ENCODE measurements around the gene CEMIP2. TPM values are rescaled to one million over a fixed set of nuclear protein-coding genes. Genes with fewer than 3 reads are reported as not detected.

CEMIP2 gene
- total and polyA plus RNA-seq, 7 experiments from 2014 or later: 17.6 to 183 (median 87.7) TPM

GRCh38 chr9:71690689-71691435, 77.5 kb downstream of the CEMIP2 start:
- H3K4me3 Mint-ChIP-seq: no peak overlapping the region
- H3K27me3 Mint-ChIP-seq: no peaks in the 10 kb centered on the region
- peaks cover 5 to 53% (median 48%) of the 10 kb centered on the region in 5 donors for H3K36me3 Mint-ChIP-seq
- H3K27ac ChIP-seq (ENCODE audit: low read depth, low read length): no peak overlapping the region
- no peaks in the 10 kb centered on the region for H3K9me3 Mint-ChIP-seq
- ATAC-seq (peak; percentile 40), DNase-seq (no peak)
- H3K27ac Mint-ChIP-seq: peak overlapping the region in 2 of 9 donors; percentile 5 to 56
- H3K4me3 ChIP-seq (ENCODE audit: low read length): no peak overlapping the region
- H3K27me3 ChIP-seq (ENCODE audit: control insufficient read depth in 2 of 2, insufficient read depth in 2 of 2, low read length in 2 of 2): no peaks in the 10 kb centered on the region
- CTCF ChIA-PET: interaction anchor here (0.9 kb wide), 1 partner anchor 63 kb away, joined by 4 read pairs; no protein-coding TSS in a partner anchor
- intact Hi-C loops (cut with micrococcal nuclease): loop anchor here in 1 of 2 donors (5.0 kb wide), 1 partner anchor 89 kb away; no protein-coding TSS in a partner anchor
- H3K4me1 ChIP-seq (ENCODE audit: control insufficient read depth in 2 of 2, insufficient read depth in 2 of 2, low read length in 2 of 2): peaks cover 11 to 12% of the 10 kb centered on the region in 2 donors
- POLR2A ChIA-PET: no interaction called here
- peaks cover 8 to 38% (median 14%) of the 10 kb centered on the region in 3 experiments for H3K36me3 ChIP-seq (ENCODE audit: control insufficient read depth in 2 of 3, insufficient read depth in 3 of 3, low read length in 3 of 3)
- H3K4me1 Mint-ChIP-seq: peaks cover 13 to 45% (median 40%) of the 10 kb centered on the region in 7 donors
- no peaks in the 10 kb centered on the region for H3K9me3 ChIP-seq (ENCODE audit: control insufficient read depth in 2 of 3, low read length in 3 of 3)

- peaks cover 16% of the 10 kb centered on the region in 2 donors for H3K4me1 ChIP-seq (ENCODE audit: control insufficient read depth in 2 of 2, insufficient read depth in 2 of 2, low read length in 2 of 2)
- no peaks in the 10 kb centered on the region for H3K9me3 ChIP-seq (ENCODE audit: control insufficient read depth in 2 of 3, low read length in 3 of 3)
- no peak overlapping the region for H3K4me3 ChIP-seq (ENCODE audit: low read length)
- peaks cover 8 to 35% (median 14%) of the 10 kb centered on the region in 3 experiments for H3K36me3 ChIP-seq (ENCODE audit: control insufficient read depth in 2 of 3, insufficient read depth in 3 of 3, low read length in 3 of 3)
- Mint-ChIP-seq H3K9me3 (no peaks in the 10 kb centered on the region), H3K4me1 (peaks cover 18 to 51% (median 46%) of the 10 kb centered on the region in 7 donors), H3K27me3 (no peaks in the 10 kb centered on the region), H3K27ac (peak overlapping the region in 5 of 9 donors; percentile 5 to 76 (median 56)), H3K4me3 (peak overlapping the region in 1 of 10 donors; percentile 19), H3K36me3 (peaks cover 5 to 53% (median 46%) of the 10 kb centered on the region in 5 donors)
- POLR2A ChIA-PET: interaction anchor here (0.6 kb wide), 1 partner anchor 69 kb away, joined by 4 read pairs; no protein-coding TSS in a partner anchor
- ATAC-seq (no peak), DNase-seq (no peak)
- intact Hi-C loops (cut with micrococcal nuclease): loop anchor here in 1 of 2 donors (5.0 kb wide), 1 partner anchor 88 kb away; no protein-coding TSS in a partner anchor
- H3K27me3 ChIP-seq (ENCODE audit: control insufficient read depth in 2 of 2, insufficient read depth in 2 of 2, low read length in 2 of 2): no peaks in the 10 kb centered on the region
- no peak overlapping the region for H3K27ac ChIP-seq (ENCODE audit: low read depth, low read length)
- CTCF ChIA-PET: interaction anchor here (0.9 kb wide), 1 partner anchor 63 kb away, joined by 4 read pairs; no protein-coding TSS in a partner anchor
Measured at GRCh38 chr9:71690063-71690688, 78.1 kb downstream of the CEMIP2 start.

GRCh38 chr9:71687676-71688075, 80.6 kb downstream of the CEMIP2 start:
- Mint-ChIP-seq H3K4me1 (peaks cover 29 to 72% (median 66%) of the 10 kb centered on the region in 7 donors), H3K36me3 (peaks cover 5 to 56% (median 47%) of the 10 kb centered on the region in 5 donors), H3K27ac (no peak overlapping the region), H3K27me3 (no peaks in the 10 kb centered on the region), H3K4me3 (peak overlapping the region in 1 of 10 donors; percentile 19), H3K9me3 (no peaks in the 10 kb centered on the region)
- H3K36me3 ChIP-seq (ENCODE audit: control insufficient read depth in 2 of 3, insufficient read depth in 3 of 3, low read length in 3 of 3): peaks cover 8 to 18% (median 14%) of the 10 kb centered on the region in 3 experiments
- H3K9me3 ChIP-seq (ENCODE audit: control insufficient read depth in 2 of 3, low read length in 3 of 3): no peaks in the 10 kb centered on the region
- intact Hi-C loops (cut with micrococcal nuclease): loop anchor here in 1 of 2 donors (5.0 kb wide), 3 partner anchors 35 to 680 kb away; partner anchors contain the start of gene ZFAND5
- POLR2A ChIA-PET: no interaction called here
- H3K4me3 ChIP-seq (ENCODE audit: low read length): no peak overlapping the region
- no peak overlapping the region for H3K27ac ChIP-seq (ENCODE audit: low read depth, low read length)
- peaks cover 25 to 31% of the 10 kb centered on the region in 2 donors for H3K4me1 ChIP-seq (ENCODE audit: control insufficient read depth in 2 of 2, insufficient read depth in 2 of 2, low read length in 2 of 2)
- no peak for ATAC-seq
- DNase-seq: no peak
- CTCF ChIA-PET: interaction anchor here (0.7 kb wide), 1 partner anchor 1709 kb away, joined by 3 read pairs; no protein-coding TSS in a partner anchor
- H3K27me3 ChIP-seq (ENCODE audit: control insufficient read depth in 2 of 2, insufficient read depth in 2 of 2, low read length in 2 of 2): no peaks in the 10 kb centered on the region

GRCh38 chr9:71685988-71686387, 82.3 kb downstream of the CEMIP2 start:
- Mint-ChIP-seq H3K27ac (peak overlapping the region; percentile 6 to 72 (median 59)), H3K27me3 (no peaks in the 10 kb centered on the region), H3K9me3 (no peaks in the 10 kb centered on the region), H3K36me3 (peaks cover 5 to 58% (median 42%) of the 10 kb centered on the region in 5 donors), H3K4me3 (peak overlapping the region; percentile 1 to 75 (median 54)), H3K4me1 (peaks cover 29 to 75% (median 71%) of the 10 kb centered on the region in 7 donors)
- CTCF ChIA-PET: interaction anchor here (2.8 kb wide), 1 partner anchor 81 kb away, joined by 11 read pairs; no protein-coding TSS in a partner anchor
- no peaks in the 10 kb centered on the region for H3K27me3 ChIP-seq (ENCODE audit: control insufficient read depth in 2 of 2, insufficient read depth in 2 of 2, low read length in 2 of 2)
- POLR2A ChIA-PET: interaction anchor here (0.6 to 0.9 kb wide), 2 partner anchors 8 to 73 kb away, joined by 3 read pairs; no protein-coding TSS in a partner anchor
- intact Hi-C loops (cut with micrococcal nuclease): loop anchor here in 1 of 2 donors (1.0 to 5.0 kb wide), 5 partner anchors 13 to 681 kb away; partner anchors contain the start of gene ZFAND5
- DNase-seq (no peak), ATAC-seq (no peak)
- no peak overlapping the region for H3K27ac ChIP-seq (ENCODE audit: low read depth, low read length)
- no peaks in the 10 kb centered on the region for H3K9me3 ChIP-seq (ENCODE audit: control insufficient read depth in 2 of 3, low read length in 3 of 3)
- H3K4me1 ChIP-seq (ENCODE audit: control insufficient read depth in 2 of 2, insufficient read depth in 2 of 2, low read length in 2 of 2): peaks cover 25 to 31% of the 10 kb centered on the region in 2 donors
- H3K4me3 ChIP-seq (ENCODE audit: low read length): no peak overlapping the region
- peaks cover 8 to 14% (median 13%) of the 10 kb centered on the region in 3 experiments for H3K36me3 ChIP-seq (ENCODE audit: control insufficient read depth in 2 of 3, insufficient read depth in 3 of 3, low read length in 3 of 3)

- DNase-seq (peak in 7 of 9 donors; percentile 46 to 76 (median 67)), ATAC-seq (peak; percentile 92)
- H3K9me3 ChIP-seq (ENCODE audit: control insufficient read depth in 2 of 3, low read length in 3 of 3): no peaks in the 10 kb centered on the region
- intact Hi-C loops (cut with micrococcal nuclease): loop anchor here in 1 of 2 donors (1.0 to 5.0 kb wide), 5 partner anchors 13 to 682 kb away; partner anchors contain the start of gene ZFAND5
- peaks cover 8 to 14% (median 13%) of the 10 kb centered on the region in 3 experiments for H3K36me3 ChIP-seq (ENCODE audit: control insufficient read depth in 2 of 3, insufficient read depth in 3 of 3, low read length in 3 of 3)
- peaks cover 25 to 31% of the 10 kb centered on the region in 2 donors for H3K4me1 ChIP-seq (ENCODE audit: control insufficient read depth in 2 of 2, insufficient read depth in 2 of 2, low read length in 2 of 2)
- Mint-ChIP-seq H3K4me3 (peak overlapping the region; percentile 37 to 75 (median 60)), H3K9me3 (no peaks in the 10 kb centered on the region), H3K27ac (peak overlapping the region in 7 of 9 donors; percentile 6 to 72 (median 36)), H3K27me3 (no peaks in the 10 kb centered on the region), H3K36me3 (peaks cover 5 to 54% (median 36%) of the 10 kb centered on the region in 5 donors), H3K4me1 (peaks cover 29 to 76% (median 68%) of the 10 kb centered on the region in 7 donors)
- H3K27ac ChIP-seq (ENCODE audit: low read depth, low read length): no peak overlapping the region
- ChIA-PET POLR2A (interaction anchor here (0.7 to 1.3 kb wide), 4 partner anchors 8 to 172 kb away, joined by 3 read pairs; no protein-coding TSS in a partner anchor), CTCF (interaction anchor here (2.8 kb wide), 1 partner anchor 81 kb away, joined by 11 read pairs; no protein-coding TSS in a partner anchor)
- no peaks in the 10 kb centered on the region for H3K27me3 ChIP-seq (ENCODE audit: control insufficient read depth in 2 of 2, insufficient read depth in 2 of 2, low read length in 2 of 2)
- H3K4me3 ChIP-seq (ENCODE audit: low read length): no peak overlapping the region
Measured at GRCh38 chr9:71685394-71685793, 82.9 kb downstream of the CEMIP2 start.

- ChIA-PET POLR2A (interaction anchor here (1.3 kb wide), 1 partner anchor 36 kb away, joined by 3 read pairs; no protein-coding TSS in a partner anchor), CTCF (interaction anchor here (2.8 kb wide), 1 partner anchor 80 kb away, joined by 11 read pairs; no protein-coding TSS in a partner anchor)
- DNase-seq (no peak), ATAC-seq (no peak)
- Mint-ChIP-seq H3K36me3 (peaks cover 5 to 48% (median 29%) of the 10 kb centered on the region in 5 donors), H3K4me1 (peaks cover 30 to 71% (median 63%) of the 10 kb centered on the region in 7 donors), H3K27me3 (no peaks in the 10 kb centered on the region), H3K27ac (peak overlapping the region in 2 of 9 donors; percentile 55 to 61), H3K9me3 (no peaks in the 10 kb centered on the region), H3K4me3 (peak overlapping the region in 6 of 10 donors; percentile 41 to 72 (median 46))
- no peak overlapping the region for H3K27ac ChIP-seq (ENCODE audit: low read depth, low read length)
- peaks cover 25 to 31% of the 10 kb centered on the region in 2 donors for H3K4me1 ChIP-seq (ENCODE audit: control insufficient read depth in 2 of 2, insufficient read depth in 2 of 2, low read length in 2 of 2)
- intact Hi-C loops (cut with micrococcal nuclease): loop anchor here (2.0 to 5.0 kb wide), 2 partner anchors 14 to 42 kb away; no protein-coding TSS in a partner anchor
- H3K36me3 ChIP-seq (ENCODE audit: control insufficient read depth in 2 of 3, insufficient read depth in 3 of 3, low read length in 3 of 3): peaks cover 5 to 8% (median 5%) of the 10 kb centered on the region in 3 experiments
- H3K9me3 ChIP-seq (ENCODE audit: control insufficient read depth in 2 of 3, low read length in 3 of 3): no peaks in the 10 kb centered on the region
- H3K4me3 ChIP-seq (ENCODE audit: low read length): no peak overlapping the region
- H3K27me3 ChIP-seq (ENCODE audit: control insufficient read depth in 2 of 2, insufficient read depth in 2 of 2, low read length in 2 of 2): no peaks in the 10 kb centered on the region
Measured at GRCh38 chr9:71684566-71684965, 83.7 kb downstream of the CEMIP2 start.
